Naive thymus-derived CD8-positive, alpha-beta T cell (primary cell): ENCODE results near the gene SIX2. TPM values are rescaled to one million over a fixed set of nuclear protein-coding genes. Genes with fewer than 3 reads are reported as not detected.
A peak's percentile ranks its signal among the peaks of the same experiment; 100 is the strongest.
"Not testable (repeated sequence)": the region's sequence is repeated elsewhere in the genome, so short reads cannot be mapped to it uniquely, and the experiment has no call there.

ENCODE experiments used
- ATAC-seq, 2 donors: fragments of 150-1000 bp; cut with Tn5 transposase in 1 of 2; sonication (Bioruptor Pico), chemical (Tn5 transposase) in 1 of 2; 1 replicate in 1 of 2; 2 replicates in 1 of 2; pipeline ENCODE4 v1.10.0; 2021; ENCODE audit warnings: mild to moderate bottlenecking in 2 of 2, moderate library complexity in 2 of 2
- POLR2A ChIA-PET: fragments of 350-600 bp; sonication (Branson Sonifier 250); formaldehyde crosslinking; loops from one replicate; lab custom pipeline; 2021; ENCODE audit warnings: antibody characterized with exemption; lab: Charles Lee
- DNase-seq, 10 donors: peaks; one replicate each; pipeline versions ENCODE4 v3.0.0 to v3.0.0-alpha.2; 2020 to 2022
- H3K27ac Mint-ChIP-seq, 10 donors: one replicate each; pipeline ENCODE4 v1.8.0; 2020 to 2022; ENCODE audit warnings: mild to moderate bottlenecking in 10 of 10, mixed read lengths in 10 of 10, moderate library complexity in 4 of 10, inconsistent platforms in 1 of 10
- H3K27me3 Mint-ChIP-seq, 5 donors: one replicate each; pipeline ENCODE4 v1.8.0; 2021 to 2022; ENCODE audit warnings: mixed read lengths in 5 of 5
- H3K36me3 Mint-ChIP-seq, 3 donors: one replicate each; pipeline ENCODE4 v1.8.0; 2020 to 2022; ENCODE audit warnings: mixed read lengths in 3 of 3, mild to moderate bottlenecking in 2 of 3, inconsistent platforms in 1 of 3
- H3K4me1 Mint-ChIP-seq, 4 donors: one replicate each; pipeline ENCODE4 v1.8.0; 2021 to 2022; ENCODE audit warnings: mixed read lengths in 4 of 4
- H3K4me3 Mint-ChIP-seq, 10 donors: one replicate each; pipeline ENCODE4 v1.8.0; 2020 to 2022; ENCODE audit warnings: mild to moderate bottlenecking in 10 of 10, mixed read lengths in 10 of 10, moderate library complexity in 6 of 10, inconsistent platforms in 1 of 10
- H3K9me3 Mint-ChIP-seq, 9 donors: one replicate each; pipeline ENCODE4 v1.8.0; 2020 to 2022; ENCODE audit warnings: mixed read lengths in 9 of 9, mild to moderate bottlenecking in 3 of 9, inconsistent platforms in 1 of 9, moderate library complexity in 1 of 9
- polyA plus RNA-seq, 3 donors: library from polyadenylated mRNA; unstranded; fragments of 300-500 nt; fragmentation: Illumina TruSeq; gene quantifications; one replicate each; pipeline ENCODE4 v1.2.3, GENCODE V29; 2021
- total RNA-seq, 8 experiments: library from RNA in 2 of 8; stranded (reverse) in 2 of 8; gene quantifications; one replicate each; pipeline ENCODE4 v1.2.3 and lab custom pipeline; 2021 to 2026

SIX2 gene
- total RNA-seq (not detected), polyA plus RNA-seq (not detected), total RNA-seq (lab: John Stamatoyannopoulos, UW) (0 to 0.09 (median 0) reads per million in 6 experiments)

DNA sequence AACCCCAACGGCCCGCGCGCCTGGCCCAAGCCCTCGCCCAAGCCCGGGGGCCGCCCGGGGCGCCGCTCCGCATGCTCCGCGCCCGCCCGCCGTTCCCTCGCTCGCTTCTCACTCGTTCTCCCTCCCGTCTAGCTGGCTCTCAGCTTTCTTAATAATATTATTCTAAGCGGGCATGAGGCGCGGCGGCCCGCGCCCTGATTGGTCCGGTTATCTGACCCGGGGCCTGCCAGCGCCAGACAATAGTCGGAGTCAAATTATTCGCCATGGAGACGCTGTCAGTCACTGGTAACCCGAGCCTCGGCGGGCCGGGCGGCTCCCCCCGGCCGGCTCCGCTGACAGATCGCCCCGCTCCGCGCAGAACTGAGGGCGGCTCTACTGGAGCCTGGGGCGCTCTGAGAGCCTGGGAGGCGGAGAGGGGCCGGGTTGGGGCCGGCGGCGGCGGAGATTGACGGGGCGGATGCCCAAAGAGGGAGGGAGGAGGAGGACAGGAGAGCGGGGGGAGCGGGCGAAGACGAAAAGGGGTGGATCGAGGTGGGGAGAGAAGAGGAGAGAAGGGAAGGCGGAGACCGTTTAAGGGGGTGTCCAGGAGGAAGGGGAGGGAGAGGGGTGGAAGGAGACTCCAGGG lies at the start of gene SIX2:
Gene SIX2 (minus strand): TSS at position 150 of the 625 bp plus-strand sequence. CDS start 342 bp downstream, outside the sequence.
- peak within 1 kb of the TSS in 1 of 10 donors; percentile 40 for H3K27ac Mint-ChIP-seq
- ATAC-seq (peak; percentile 18 to 23), DNase-seq (no peak)
- POLR2A ChIA-PET = no interaction called here
- peaks cover 0 to 2% (median 0%) of the 10 kb centered on the region in 9 donors for H3K9me3 Mint-ChIP-seq
- H3K27me3 Mint-ChIP-seq = peaks cover 32 to 86% (median 56%) of the 10 kb centered on the region in 5 donors
- peaks cover 0 to 1% (median 0%) of the 10 kb centered on the region in 3 donors for H3K36me3 Mint-ChIP-seq
- H3K4me1 Mint-ChIP-seq = peaks cover 16 to 55% (median 50%) of the 10 kb centered on the region in 4 donors
- peak within 1 kb of the TSS; percentile 73 to 93 (median 78) for H3K4me3 Mint-ChIP-seq

- H3K4me3 Mint-ChIP-seq = no peak overlapping the region
Measured at GRCh38 chr2:45055162-45055605, 45.9 kb upstream of the SIX2 start.

DNA sequence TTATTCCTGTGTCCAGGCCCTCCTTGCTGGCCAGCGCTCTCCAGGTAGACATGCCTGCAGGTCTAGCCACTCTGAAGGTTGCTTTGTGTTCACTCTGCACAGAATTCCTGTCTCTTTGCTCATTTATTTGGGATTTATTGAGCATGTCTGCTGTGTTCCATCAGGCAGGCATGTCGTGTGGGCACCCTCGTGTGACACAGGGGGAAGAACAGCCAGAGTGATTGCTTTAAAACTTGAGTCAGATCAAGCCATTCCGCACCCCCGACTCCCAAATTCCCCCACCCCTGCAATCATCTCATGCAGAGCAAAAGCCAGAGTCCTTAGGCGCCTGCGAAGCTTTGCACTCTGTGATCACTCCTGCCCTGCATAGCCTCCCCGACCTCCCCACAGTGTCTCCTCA lies 44.7 kb upstream of the SIX2 start:
- Mint-ChIP-seq H3K9me3 (peaks cover 0 to 11% (median 0%) of the 10 kb centered on the region in 9 donors), H3K27ac (peak overlapping the region in 1 of 10 donors; percentile 0), H3K4me3 (no peak overlapping the region), H3K4me1 (no peaks in the 10 kb centered on the region), H3K27me3 (peaks cover 6 to 17% (median 8%) of the 10 kb centered on the region in 5 donors), H3K36me3 (no peaks in the 10 kb centered on the region)
- DNase-seq = no peak
- POLR2A ChIA-PET = no interaction called here
- ATAC-seq = no peak

More at GRCh38 chr2:45055162-45055605, 45.9 kb upstream of the SIX2 start:
- ATAC-seq = no peak
- H3K27ac Mint-ChIP-seq = no peak overlapping the region
- no peaks in the 10 kb centered on the region for H3K4me1 Mint-ChIP-seq
- POLR2A ChIA-PET = no interaction called here
- DNase-seq = no peak
- no peaks in the 10 kb centered on the region for H3K36me3 Mint-ChIP-seq
- peaks cover 0 to 11% (median 0%) of the 10 kb centered on the region in 9 donors for H3K9me3 Mint-ChIP-seq
- peaks cover 6 to 15% (median 8%) of the 10 kb centered on the region in 5 donors for H3K27me3 Mint-ChIP-seq

- Mint-ChIP-seq H3K4me3 (no peak overlapping the region), H3K4me1 (no peaks in the 10 kb centered on the region), H3K27me3 (peaks cover 6 to 17% (median 10%) of the 10 kb centered on the region in 5 donors), H3K9me3 (no peaks in the 10 kb centered on the region), H3K27ac (no peak overlapping the region), H3K36me3 (no peaks in the 10 kb centered on the region)
- ATAC-seq (no peak), DNase-seq (no peak)
- POLR2A ChIA-PET = no interaction called here
Measured at GRCh38 chr2:45052388-45052928, 43.2 kb upstream of the SIX2 start.

DNA sequence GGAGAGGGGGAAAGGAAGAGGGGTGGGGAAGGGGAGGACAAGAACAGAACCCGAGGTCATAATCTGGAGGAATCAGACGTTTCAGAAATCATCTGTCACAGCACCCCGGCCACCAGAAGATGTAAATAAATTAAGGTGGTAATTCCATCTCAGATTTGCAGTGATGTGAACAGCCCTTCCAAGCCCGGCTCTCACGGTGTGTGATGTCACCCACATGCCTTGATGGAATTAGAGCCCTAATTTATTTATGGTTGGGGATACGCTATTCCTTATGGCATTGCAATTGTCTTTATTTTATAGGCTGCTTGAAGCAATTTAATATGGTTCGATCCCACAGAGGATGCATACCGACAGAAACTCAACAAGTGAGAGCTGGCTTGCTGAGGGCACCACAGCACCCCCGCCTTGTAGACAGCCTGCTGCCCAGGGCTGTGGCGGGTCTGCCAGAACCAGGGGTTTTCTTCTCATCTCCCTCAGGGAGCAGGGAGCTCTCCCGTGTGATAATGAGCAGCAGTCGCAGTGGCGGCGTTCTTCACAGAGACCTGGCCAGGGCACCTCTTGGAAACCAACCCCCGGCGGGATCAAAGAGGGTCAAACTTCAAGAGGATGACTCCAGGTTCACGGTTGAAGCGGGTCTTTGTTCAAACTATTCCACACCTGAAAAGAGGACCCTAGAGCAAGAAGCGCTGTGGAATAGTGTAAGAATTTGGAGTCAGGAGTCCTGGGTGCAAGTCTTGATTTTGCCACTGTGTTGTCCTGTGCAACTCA lies 40.5 kb upstream of the SIX2 start:
- Mint-ChIP-seq H3K9me3 (no peaks in the 10 kb centered on the region), H3K27ac (peak overlapping the region in 1 of 10 donors; percentile 6), H3K27me3 (peaks cover 5 to 19% (median 8%) of the 10 kb centered on the region in 5 donors), H3K4me1 (no peaks in the 10 kb centered on the region), H3K4me3 (no peak overlapping the region), H3K36me3 (no peaks in the 10 kb centered on the region)
- DNase-seq (no peak), ATAC-seq (no peak)
- POLR2A ChIA-PET = no interaction called here

- Mint-ChIP-seq H3K27me3 (peaks cover 7 to 27% (median 17%) of the 10 kb centered on the region in 5 donors), H3K27ac (peak overlapping the region in 1 of 10 donors; percentile 65), H3K9me3 (no peaks in the 10 kb centered on the region), H3K4me3 (no peak overlapping the region), H3K36me3 (no peaks in the 10 kb centered on the region), H3K4me1 (peaks cover 0 to 2% (median 0%) of the 10 kb centered on the region in 4 donors)
- ATAC-seq (no peak), DNase-seq (no peak)
- POLR2A ChIA-PET = no interaction called here
Measured at GRCh38 chr2:45047301-45047700, 38.0 kb upstream of the SIX2 start.

GRCh38 chr2:45046786-45047185 lies 37.5 kb upstream of the SIX2 start:
- no peak overlapping the region for H3K4me3 Mint-ChIP-seq
- peaks cover 0 to 2% (median 0%) of the 10 kb centered on the region in 4 donors for H3K4me1 Mint-ChIP-seq
- POLR2A ChIA-PET = no interaction called here
- H3K9me3 Mint-ChIP-seq = no peaks in the 10 kb centered on the region
- no peaks in the 10 kb centered on the region for H3K36me3 Mint-ChIP-seq
- H3K27ac Mint-ChIP-seq = no peak overlapping the region
- H3K27me3 Mint-ChIP-seq = peaks cover 7 to 28% (median 18%) of the 10 kb centered on the region in 5 donors
- no peak for DNase-seq
- ATAC-seq = no peak

- DNase-seq = no peak
- ATAC-seq = no peak
- POLR2A ChIA-PET = no interaction called here
- no peaks in the 10 kb centered on the region for H3K36me3 Mint-ChIP-seq
- H3K4me3 Mint-ChIP-seq = no peak overlapping the region
- H3K4me1 Mint-ChIP-seq = peaks cover 0 to 2% (median 0%) of the 10 kb centered on the region in 4 donors
- no peaks in the 10 kb centered on the region for H3K9me3 Mint-ChIP-seq
- no peak overlapping the region for H3K27ac Mint-ChIP-seq
- H3K27me3 Mint-ChIP-seq = peaks cover 7 to 27% (median 18%) of the 10 kb centered on the region in 5 donors
Measured at GRCh38 chr2:45045706-45046105, 36.5 kb upstream of the SIX2 start.

DNA sequence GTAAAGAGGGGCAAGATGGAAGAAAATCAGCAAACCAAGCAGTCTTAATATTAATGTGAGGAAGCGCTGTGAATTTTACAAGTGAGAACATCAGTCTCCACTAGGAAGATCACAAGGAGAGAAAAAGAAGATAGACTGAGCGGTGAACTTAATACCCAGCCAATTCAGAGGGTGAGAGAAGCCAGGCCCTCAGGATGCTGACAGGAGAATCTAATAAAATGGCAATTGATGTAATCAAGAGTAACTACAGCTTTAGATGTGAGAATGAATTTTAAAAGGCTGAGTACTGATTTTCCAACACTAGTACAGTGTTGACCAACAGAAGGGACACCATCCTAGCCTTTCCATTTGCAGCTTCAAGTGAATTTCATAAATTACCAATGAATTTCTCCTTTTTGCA lies 35.7 kb upstream of the SIX2 start:
- POLR2A ChIA-PET = no interaction called here
- Mint-ChIP-seq H3K27me3 (peaks cover 7 to 24% (median 18%) of the 10 kb centered on the region in 5 donors), H3K4me1 (peaks cover 0 to 2% (median 0%) of the 10 kb centered on the region in 4 donors), H3K9me3 (no peaks in the 10 kb centered on the region), H3K36me3 (no peaks in the 10 kb centered on the region), H3K4me3 (no peak overlapping the region), H3K27ac (no peak overlapping the region)
- ATAC-seq (no peak), DNase-seq (no peak)

DNA sequence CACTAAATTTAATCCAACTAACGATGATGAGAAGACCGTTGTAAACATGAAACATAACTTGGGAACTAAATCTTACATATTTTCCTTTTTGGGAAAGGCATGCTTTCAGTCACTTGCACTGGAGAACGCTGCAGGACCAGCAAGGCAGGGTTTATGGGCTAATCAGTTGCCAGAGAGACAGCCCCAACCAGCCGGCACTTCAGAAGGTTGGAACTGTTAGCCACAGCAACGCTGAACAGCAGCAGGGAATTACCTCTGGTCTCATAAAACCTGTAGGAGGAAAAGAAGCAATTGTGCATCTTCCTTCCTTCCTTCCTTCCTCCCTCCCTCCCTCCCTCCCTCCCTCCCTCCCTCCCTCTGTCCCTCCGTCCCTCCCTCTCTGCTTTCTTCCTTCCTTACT lies 33.9 kb upstream of the SIX2 start:
- Mint-ChIP-seq H3K4me1 (peaks cover 0 to 2% (median 0%) of the 10 kb centered on the region in 4 donors), H3K36me3 (no peaks in the 10 kb centered on the region), H3K4me3 (no peak overlapping the region), H3K27ac (no peak overlapping the region), H3K9me3 (no peaks in the 10 kb centered on the region), H3K27me3 (peaks cover 8 to 24% (median 18%) of the 10 kb centered on the region in 5 donors)
- POLR2A ChIA-PET = no interaction called here
- DNase-seq = no peak
- no peak for ATAC-seq

- no peaks in the 10 kb centered on the region for H3K36me3 Mint-ChIP-seq
- H3K9me3 Mint-ChIP-seq = no peaks in the 10 kb centered on the region
- H3K27ac Mint-ChIP-seq = peak overlapping the region in 1 of 10 donors; percentile 65
- no peak for DNase-seq
- peaks cover 0 to 2% (median 0%) of the 10 kb centered on the region in 4 donors for H3K4me1 Mint-ChIP-seq
- H3K4me3 Mint-ChIP-seq = no peak overlapping the region
- POLR2A ChIA-PET = no interaction called here
- H3K27me3 Mint-ChIP-seq = peaks cover 8 to 24% (median 18%) of the 10 kb centered on the region in 5 donors
- ATAC-seq = no peak
Measured at GRCh38 chr2:45042401-45042800, 33.1 kb upstream of the SIX2 start.

GRCh38 chr2:45040786-45041185 lies 31.5 kb upstream of the SIX2 start:
- Mint-ChIP-seq H3K4me3 (no peak overlapping the region), H3K36me3 (no peaks in the 10 kb centered on the region), H3K9me3 (no peaks in the 10 kb centered on the region), H3K27ac (no peak overlapping the region), H3K27me3 (peaks cover 8 to 24% (median 15%) of the 10 kb centered on the region in 5 donors), H3K4me1 (peaks cover 0 to 2% (median 0%) of the 10 kb centered on the region in 4 donors)
- POLR2A ChIA-PET = no interaction called here
- ATAC-seq = no peak
- DNase-seq = no peak

GRCh38 chr2:45039804-45040203 lies 30.6 kb upstream of the SIX2 start:
- peaks cover 7 to 24% (median 16%) of the 10 kb centered on the region in 5 donors for H3K27me3 Mint-ChIP-seq
- POLR2A ChIA-PET, H3K36me3 Mint-ChIP-seq, H3K4me3 Mint-ChIP-seq, H3K27ac Mint-ChIP-seq, DNase-seq, H3K9me3 Mint-ChIP-seq, ATAC-seq, H3K4me1 Mint-ChIP-seq: not testable (repeated sequence)
